ENCODE measurements around the gene CCDC85B.

Gene CCDC85B

DNA sequence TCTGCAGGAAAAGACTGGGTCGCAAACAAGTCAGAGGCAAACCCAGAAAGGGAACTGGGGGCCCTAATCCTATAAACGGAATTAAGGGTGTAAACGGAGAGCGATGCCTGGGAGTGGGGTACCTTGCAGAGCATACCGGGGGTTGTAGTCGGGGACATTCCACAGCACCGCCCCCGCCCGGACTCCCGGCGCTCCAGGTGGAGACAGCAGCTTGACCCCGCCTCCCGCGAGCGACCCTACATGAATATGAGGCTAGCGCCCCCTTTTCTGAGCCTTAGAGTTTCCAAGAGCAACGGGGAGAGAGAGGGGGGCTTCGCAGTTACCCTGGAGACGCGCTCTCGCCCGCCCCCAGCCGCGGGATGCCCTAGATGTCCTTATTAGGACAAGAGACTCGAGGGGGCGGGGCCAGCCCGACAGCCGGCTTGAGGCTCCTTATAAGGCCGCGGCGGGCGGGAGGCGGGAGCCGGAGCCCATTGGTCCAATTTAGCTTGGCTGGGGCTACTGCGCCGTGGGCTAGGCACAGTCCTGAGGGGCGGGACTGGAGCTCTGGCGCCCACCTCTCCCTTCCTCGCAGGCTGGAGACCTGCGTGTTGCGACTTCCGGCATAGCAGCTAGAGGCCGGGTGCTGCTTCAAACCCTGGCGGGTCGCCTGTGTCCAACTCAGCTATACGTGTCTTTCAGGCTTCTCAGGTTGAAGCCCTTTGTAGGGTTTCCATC, 31.2 kb upstream of the CCDC85B start:
- WGBS (ENCODE audit: extremely low coverage, insufficient coverage, low lambda C conversion rate), result no CpG with 5 or more reads among the region's 46 CpGs
- no peak overlapping the region for H4K8ac ChIP-seq (ENCODE audit: low read depth, low read length)
- H3K36me3 ChIP-seq (ENCODE audit: control insufficient read depth, insufficient read depth, low read length), result peaks cover 22% of the 10 kb centered on the region
- peak overlapping the region; percentile 3 for H3K23ac ChIP-seq (ENCODE audit: low read length)
- peak overlapping the region; percentile 46 for H3K18ac ChIP-seq (ENCODE audit: low read length)
- peak overlapping the region; percentile 87 for H3K27ac ChIP-seq (ENCODE audit: low read depth, low read length)
- peak overlapping the region; percentile 39 for H2BK120ac ChIP-seq (ENCODE audit: low read depth, low read length)
- H3K27me3 ChIP-seq (ENCODE audit: insufficient read depth, low read length, poor library complexity), result no peaks in the 10 kb centered on the region
- peaks cover 3% of the 10 kb centered on the region for H3K4me1 ChIP-seq (ENCODE audit: control insufficient read depth, low read depth, low read length)
- H2BK15ac ChIP-seq (replicated peaks; ENCODE audit: low read depth), result no peak overlapping the region
- DNase-seq, result peak; percentile 100
- peak overlapping the region; percentile 100 for H3K4me2 ChIP-seq (ENCODE audit: low read length)
- peaks cover 31% of the 10 kb centered on the region for H3K79me1 ChIP-seq (ENCODE audit: low read length)
- peak overlapping the region; percentile 83 for H3K9ac ChIP-seq (ENCODE audit: low read length)
- peak overlapping the region; percentile 64 for H2BK5ac ChIP-seq (ENCODE audit: low read length)
- H3K79me2 ChIP-seq (ENCODE audit: control insufficient read depth, insufficient read depth, low read length), result peaks cover 42% of the 10 kb centered on the region
- no peak overlapping the region for H4K5ac ChIP-seq (ENCODE audit: low read length)
- H3K56ac ChIP-seq (ENCODE audit: low read length), result peak overlapping the region; percentile 94
- H2AK5ac ChIP-seq (ENCODE audit: low read length), result no peak overlapping the region
- peak overlapping the region; percentile 65 for H3K4me3 ChIP-seq (ENCODE audit: low read length)
- peak overlapping the region; percentile 85 for H3K4ac ChIP-seq (ENCODE audit: low read depth, low read length)

DNA sequence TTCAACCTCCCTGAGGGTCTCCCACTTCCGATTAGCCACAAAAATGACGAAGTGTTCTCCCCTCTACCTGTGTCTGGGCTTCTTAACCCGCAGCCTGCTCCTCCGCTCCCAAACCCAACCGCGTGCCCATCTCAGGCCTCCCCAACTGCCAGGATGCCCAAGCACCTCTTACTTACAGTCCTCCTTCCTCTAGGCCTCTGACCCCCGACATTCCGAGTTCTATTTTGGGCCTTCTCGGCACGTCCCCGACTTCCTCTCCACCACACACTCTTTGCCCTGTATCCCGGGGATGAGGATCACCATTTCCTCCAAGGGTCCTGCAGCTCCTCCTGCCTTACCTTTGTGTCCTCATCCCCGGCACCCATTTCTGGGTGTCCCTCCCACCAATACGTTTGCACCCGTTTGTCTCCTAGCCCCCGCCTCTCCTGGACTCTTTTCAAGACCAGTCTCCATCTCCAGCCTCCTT, 30.6 kb upstream of the CCDC85B start:
- Histone ChIP-seq H3K79me1 (ENCODE audit: low read length) (peaks cover 27% of the 10 kb centered on the region), H4K5ac (ENCODE audit: low read length) (no peak overlapping the region), H2BK15ac (replicated peaks; ENCODE audit: low read depth) (no peak overlapping the region), H2BK5ac (ENCODE audit: low read length) (peak overlapping the region; percentile 64), H4K8ac (ENCODE audit: low read depth, low read length) (no peak overlapping the region), H3K27ac (ENCODE audit: low read depth, low read length) (peak overlapping the region; percentile 87), H3K9ac (ENCODE audit: low read length) (peak overlapping the region; percentile 83), H3K79me2 (ENCODE audit: control insufficient read depth, insufficient read depth, low read length) (peaks cover 38% of the 10 kb centered on the region), H2BK120ac (ENCODE audit: low read depth, low read length) (peak overlapping the region; percentile 39), H3K23ac (ENCODE audit: low read length) (peak overlapping the region; percentile 3), H3K4me2 (ENCODE audit: low read length) (peak overlapping the region; percentile 35), H3K4ac (ENCODE audit: low read depth, low read length) (peak overlapping the region; percentile 85), H3K18ac (ENCODE audit: low read length) (peak overlapping the region; percentile 46), H2AK5ac (ENCODE audit: low read length) (no peak overlapping the region), H3K4me3 (ENCODE audit: low read length) (peak overlapping the region; percentile 26), H3K36me3 (ENCODE audit: control insufficient read depth, insufficient read depth, low read length) (peaks cover 18% of the 10 kb centered on the region), H3K56ac (ENCODE audit: low read length) (peak overlapping the region; percentile 81), H3K27me3 (ENCODE audit: insufficient read depth, low read length, poor library complexity) (no peaks in the 10 kb centered on the region), H3K4me1 (ENCODE audit: control insufficient read depth, low read depth, low read length) (peaks cover 3% of the 10 kb centered on the region)
- WGBS (ENCODE audit: extremely low coverage, insufficient coverage, low lambda C conversion rate), result no CpG with 5 or more reads among the region's 16 CpGs
- DNase-seq, result no peak

DNA sequence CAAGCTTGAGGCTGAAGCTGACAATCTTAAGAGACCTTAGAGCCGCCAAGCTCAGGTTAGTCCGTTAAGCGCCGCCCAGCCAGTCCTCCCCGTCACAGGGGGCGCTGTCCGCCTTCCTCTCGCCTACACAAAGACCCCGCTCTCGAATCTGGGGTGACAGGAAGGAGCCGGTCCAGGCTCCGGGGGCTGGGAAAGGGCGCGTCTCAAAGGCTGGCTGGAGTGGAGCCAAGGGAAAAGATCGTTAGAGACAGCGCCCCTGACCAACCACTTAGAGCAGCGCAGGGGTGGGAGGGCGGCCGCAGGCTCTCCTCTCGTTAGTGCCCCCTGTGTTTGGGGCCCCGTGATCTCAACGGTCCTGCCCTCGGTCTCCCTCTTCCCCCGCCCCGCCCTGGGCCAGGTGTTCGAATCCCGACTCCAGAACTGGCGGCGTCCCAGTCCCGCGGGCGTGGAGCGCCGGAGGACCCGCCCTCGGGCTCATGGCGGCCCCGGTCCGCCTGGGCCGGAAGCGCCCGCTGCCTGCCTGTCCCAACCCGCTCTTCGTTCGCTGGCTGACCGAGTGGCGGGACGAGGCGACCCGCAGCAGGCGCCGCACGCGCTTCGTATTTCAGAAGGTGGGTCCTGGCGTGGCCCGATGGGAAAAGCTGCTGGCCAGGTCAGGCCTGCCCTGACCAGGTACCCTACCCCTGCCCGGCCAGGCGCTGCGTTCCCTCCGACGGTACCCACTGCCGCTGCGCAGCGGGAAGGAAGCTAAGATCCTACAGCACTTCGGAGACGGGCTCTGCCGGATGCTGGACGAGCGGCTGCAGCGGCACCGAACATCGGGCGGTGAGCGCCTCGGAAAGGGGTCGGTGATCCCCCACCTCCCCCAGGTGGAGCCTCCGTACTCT, 30.0 kb upstream of the CCDC85B start, which contains the start of gene MUS81:
TSS of gene MUS81 (plus strand) at position 156 of the 887 bp plus-strand sequence. CDS start at position 477, 321 bp downstream.
- Histone ChIP-seq H3K4me2 (ENCODE audit: low read length) (peak within 1 kb of the TSS; percentile 97), H3K27me3 (ENCODE audit: insufficient read depth, low read length, poor library complexity) (no peaks in the 10 kb centered on the region), H3K4me3 (ENCODE audit: low read length) (peak within 1 kb of the TSS; percentile 65), H2BK15ac (replicated peaks; ENCODE audit: low read depth) (no peak within 1 kb of the TSS), H3K27ac (ENCODE audit: low read depth, low read length) (peak within 1 kb of the TSS; percentile 87), H3K4me1 (ENCODE audit: control insufficient read depth, low read depth, low read length) (peaks cover 3% of the 10 kb centered on the region), H3K79me1 (ENCODE audit: low read length) (peaks cover 24% of the 10 kb centered on the region), H3K9ac (ENCODE audit: low read length) (peak within 1 kb of the TSS; percentile 83), H4K5ac (ENCODE audit: low read length) (no peak within 1 kb of the TSS), H2BK120ac (ENCODE audit: low read depth, low read length) (peak within 1 kb of the TSS; percentile 39), H4K8ac (ENCODE audit: low read depth, low read length) (no peak within 1 kb of the TSS), H3K23ac (ENCODE audit: low read length) (peak within 1 kb of the TSS; percentile 89), H3K18ac (ENCODE audit: low read length) (peak within 1 kb of the TSS; percentile 46), H3K36me3 (ENCODE audit: control insufficient read depth, insufficient read depth, low read length) (peaks cover 13% of the 10 kb centered on the region), H3K79me2 (ENCODE audit: control insufficient read depth, insufficient read depth, low read length) (peaks cover 32% of the 10 kb centered on the region), H3K56ac (ENCODE audit: low read length) (peak within 1 kb of the TSS; percentile 95), H3K4ac (ENCODE audit: low read depth, low read length) (peak within 1 kb of the TSS; percentile 85), H2BK5ac (ENCODE audit: low read length) (peak within 1 kb of the TSS; percentile 64), H2AK5ac (ENCODE audit: low read length) (peak within 1 kb of the TSS; percentile 78)
- no CpG with 5 or more reads among the region's 78 CpGs for WGBS (ENCODE audit: extremely low coverage, insufficient coverage, low lambda C conversion rate)
- DNase-seq, result peak; percentile 99

DNA sequence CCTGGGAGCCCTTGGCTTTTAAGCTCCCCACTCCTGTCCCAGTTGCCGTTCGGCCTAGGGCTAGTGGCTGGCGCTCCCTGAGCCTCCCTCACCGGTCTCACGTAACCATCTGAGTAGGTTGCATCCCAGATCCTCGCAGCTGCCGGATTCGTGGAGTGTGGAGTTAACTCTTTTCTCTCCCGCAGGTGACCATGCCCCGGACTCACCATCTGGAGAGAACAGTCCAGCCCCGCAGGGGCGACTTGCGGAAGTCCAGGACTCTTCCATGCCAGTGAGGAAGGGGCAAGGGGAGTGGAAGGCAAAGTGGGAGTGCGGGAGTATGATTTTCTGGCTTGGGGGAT, 29.3 kb upstream of the CCDC85B start:
- Histone ChIP-seq H3K23ac (ENCODE audit: low read length) (peak overlapping the region; percentile 89), H2BK5ac (ENCODE audit: low read length) (peak overlapping the region; percentile 21), H3K79me2 (ENCODE audit: control insufficient read depth, insufficient read depth, low read length) (peaks cover 26% of the 10 kb centered on the region), H3K18ac (ENCODE audit: low read length) (peak overlapping the region; percentile 44), H4K8ac (ENCODE audit: low read depth, low read length) (no peak overlapping the region), H3K56ac (ENCODE audit: low read length) (peak overlapping the region; percentile 95), H3K4me3 (ENCODE audit: low read length) (peak overlapping the region; percentile 65), H2BK120ac (ENCODE audit: low read depth, low read length) (no peak overlapping the region), H2BK15ac (replicated peaks; ENCODE audit: low read depth) (no peak overlapping the region), H3K4me2 (ENCODE audit: low read length) (peak overlapping the region; percentile 97), H3K4ac (ENCODE audit: low read depth, low read length) (peak overlapping the region; percentile 74), H3K27me3 (ENCODE audit: insufficient read depth, low read length, poor library complexity) (no peaks in the 10 kb centered on the region), H3K4me1 (ENCODE audit: control insufficient read depth, low read depth, low read length) (peaks cover 2% of the 10 kb centered on the region), H3K9ac (ENCODE audit: low read length) (peak overlapping the region; percentile 83), H4K5ac (ENCODE audit: low read length) (no peak overlapping the region), H3K79me1 (ENCODE audit: low read length) (peaks cover 18% of the 10 kb centered on the region), H3K27ac (ENCODE audit: low read depth, low read length) (peak overlapping the region; percentile 87), H3K36me3 (ENCODE audit: control insufficient read depth, insufficient read depth, low read length) (peaks cover 11% of the 10 kb centered on the region), H2AK5ac (ENCODE audit: low read length) (peak overlapping the region; percentile 78)
- no peak for DNase-seq
- no CpG with 5 or more reads among the region's 14 CpGs for WGBS (ENCODE audit: extremely low coverage, insufficient coverage, low lambda C conversion rate)

DNA sequence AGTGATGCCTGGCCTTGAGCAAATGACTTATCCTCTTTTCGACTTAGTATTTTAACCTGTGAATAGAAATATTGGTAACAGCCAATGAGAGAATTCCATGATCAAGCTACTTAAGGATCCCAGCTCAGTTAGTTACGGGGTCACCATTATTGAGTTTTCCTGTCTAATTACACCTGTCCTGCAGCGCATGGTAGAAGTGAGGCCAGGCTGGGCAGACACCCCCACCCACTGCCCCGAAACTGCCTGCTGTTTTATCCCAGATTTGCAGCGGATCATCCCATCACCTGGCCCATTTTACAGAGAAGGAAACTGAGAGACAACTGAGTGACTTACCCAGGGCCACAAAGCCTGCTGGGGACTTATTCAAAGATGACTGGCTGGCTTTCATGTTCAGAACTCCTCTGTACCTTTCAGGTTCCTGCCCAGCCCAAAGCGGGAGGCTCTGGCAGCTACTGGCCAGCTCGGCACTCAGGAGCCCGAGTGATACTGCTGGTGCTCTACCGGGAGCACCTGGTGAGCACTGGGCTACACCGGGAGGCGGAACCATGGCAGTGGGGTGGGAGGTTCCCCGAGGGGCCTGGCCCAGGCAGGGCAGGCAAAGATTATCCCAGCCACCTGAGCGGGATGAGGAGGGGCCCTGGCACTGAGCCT, 28.8 kb upstream of the CCDC85B start:
- H3K9ac ChIP-seq (ENCODE audit: low read length), result peak overlapping the region; percentile 83

More for the DNA sequence above, 28.8 kb upstream of the CCDC85B start:
- Histone ChIP-seq H3K4me3 (ENCODE audit: low read length) (peak overlapping the region; percentile 65), H3K79me2 (ENCODE audit: control insufficient read depth, insufficient read depth, low read length) (peaks cover 21% of the 10 kb centered on the region), H4K8ac (ENCODE audit: low read depth, low read length) (no peak overlapping the region), H3K4me1 (ENCODE audit: control insufficient read depth, low read depth, low read length) (no peaks in the 10 kb centered on the region), H3K27ac (ENCODE audit: low read depth, low read length) (no peak overlapping the region), H3K36me3 (ENCODE audit: control insufficient read depth, insufficient read depth, low read length) (peaks cover 10% of the 10 kb centered on the region), H4K5ac (ENCODE audit: low read length) (no peak overlapping the region), H2AK5ac (ENCODE audit: low read length) (no peak overlapping the region), H2BK15ac (replicated peaks; ENCODE audit: low read depth) (no peak overlapping the region), H3K27me3 (ENCODE audit: insufficient read depth, low read length, poor library complexity) (no peaks in the 10 kb centered on the region), H3K18ac (ENCODE audit: low read length) (no peak overlapping the region), H2BK5ac (ENCODE audit: low read length) (no peak overlapping the region), H3K23ac (ENCODE audit: low read length) (no peak overlapping the region), H3K4me2 (ENCODE audit: low read length) (peak overlapping the region; percentile 97), H2BK120ac (ENCODE audit: low read depth, low read length) (no peak overlapping the region), H3K4ac (ENCODE audit: low read depth, low read length) (no peak overlapping the region), H3K56ac (ENCODE audit: low read length) (peak overlapping the region; percentile 95), H3K79me1 (ENCODE audit: low read length) (peaks cover 16% of the 10 kb centered on the region)
- DNase-seq, result no peak
- WGBS (ENCODE audit: extremely low coverage, insufficient coverage, low lambda C conversion rate), result no CpG with 5 or more reads among the region's 13 CpGs

All from mesendoderm (in vitro differentiated cells).